GM12878 (cell line): Measurements from ENCODE around the gene CHMP4B. TPM values are rescaled to one million over a fixed set of nuclear protein-coding genes. Genes with fewer than 3 reads are reported as not detected.
A peak's percentile ranks its signal among the peaks of the same experiment; 100 is the strongest.

Experiments used
- ATAC-seq: fragments of 200-7000 bp; cut with Tn5 transposase; 3 replicates; pipeline ENCODE4 v1.9.1; 2020; ENCODE audit warnings: mild to moderate bottlenecking, moderate library complexity
- BruUV-seq: library from RNA; stranded (reverse); fragments of 400-500 nt; replicated peaks from 2 replicates; lab custom pipeline; 2021; lab: Mats Ljungman, UMichigan
- CTCF ChIA-PET: fragments of 300-600 bp; sonication (Branson Sonifier 250); formaldehyde crosslinking; extraction: SDS; loops from one replicate; lab custom pipeline; 2021; ENCODE audit warnings: inconsistent platforms; lab: Yijun Ruan, JAX
- POLR2A ChIA-PET: fragments of 350-600 bp; formaldehyde crosslinking; extraction: SDS; loops from one replicate; lab custom pipeline; 2021; ENCODE audit warnings: inconsistent platforms; lab: Charles Lee
- RAD21 ChIA-PET: fragments of 300-600 bp; sonication (Branson Sonifier 250); formaldehyde crosslinking; loops from one replicate; lab custom pipeline; 2023; ENCODE audit warnings: antibody characterized with exemption; ENCODE audit not compliant: unreplicated experiment; lab: Charles Lee
- SMC1A ChIA-PET: fragments of 300-600 bp; sonication (Branson Sonifier 250); formaldehyde crosslinking; loops from one replicate; lab custom pipeline; 2023; ENCODE audit not compliant: unreplicated experiment, uncharacterized antibody; lab: Charles Lee
- DNase-seq: peaks from one replicate; pipeline ENCODE4 v3.0.0-alpha.2; 2011; ENCODE audit warnings: low read depth, low spot score
- FAIRE-seq: peaks from 3 replicates; lab custom pipeline; 2011; peaks lifted over from hg19 to GRCh38; lab: Jason Lieb, UNC
- H2AFZ ChIP-seq: 2 replicates; pipeline ENCODE4 v1.6.0; 2011; ENCODE audit warnings: low read depth, low read length, control low read depth; ENCODE audit not compliant: control insufficient read depth
- H3K27ac ChIP-seq: 2 replicates; pipeline ENCODE4 v1.5.1; 2011; ENCODE audit warnings: control low read depth; ENCODE audit not compliant: control insufficient read depth, insufficient read depth
- H3K27me3 ChIP-seq, 2 experiments: replicated peaks in 1 of 2; 2 replicates each; pipeline versions ENCODE4 v1.6.0 to v1.6.1; 2011; ENCODE audit warnings: low read length in 1 of 2; ENCODE audit not compliant: control insufficient read depth in 2 of 2, insufficient read depth in 2 of 2
- H3K36me3 ChIP-seq, 2 experiments: 2 replicates each; pipeline ENCODE4 v1.5.1; 2011; ENCODE audit warnings: low read length in 1 of 2; ENCODE audit not compliant: control insufficient read depth in 2 of 2, insufficient read depth in 2 of 2
- H3K4me1 ChIP-seq: 2 replicates; pipeline ENCODE4 v1.6.1; 2011; ENCODE audit warnings: mild to moderate bottlenecking, low read length, moderate library complexity, mixed read lengths; ENCODE audit not compliant: control insufficient read depth, insufficient read depth
- H3K4me2 ChIP-seq: 2 replicates; pipeline ENCODE4 v1.6.0; 2011; ENCODE audit warnings: control low read depth; ENCODE audit not compliant: control insufficient read depth, insufficient read depth
- H3K4me3 ChIP-seq: fragments of 200-600 bp; sonication (generic); 2 replicates; pipeline ENCODE4 v1.5.1; 2016
- H3K79me2 ChIP-seq: 2 replicates; pipeline ENCODE4 v1.6.0; 2011; ENCODE audit warnings: low read length; ENCODE audit not compliant: control insufficient read depth, insufficient read depth
- H3K9ac ChIP-seq: 2 replicates; pipeline ENCODE4 v1.8.0; 2011; ENCODE audit warnings: low read length, control low read depth, mixed read lengths; ENCODE audit not compliant: control insufficient read depth, insufficient read depth
- H3K9me3 ChIP-seq: replicated peaks from 3 replicates; pipeline ENCODE4 v1.5.1; 2011; ENCODE audit warnings: mild to moderate bottlenecking, low read length; ENCODE audit not compliant: control insufficient read depth, insufficient read depth
- H4K20me1 ChIP-seq: 2 replicates; pipeline ENCODE4 v1.6.0; 2011; ENCODE audit not compliant: control insufficient read depth, insufficient read depth
- EED ChIP-seq: sonication (generic); IDR thresholded peaks from 2 replicates; pipeline ENCODE4 v1.6.1; 2016; ENCODE audit warnings: antibody characterized with exemption, low read depth
- EGR1 ChIP-seq, 2 experiments: IDR thresholded peaks; 1 replicate in 1 of 2; 2 replicates in 1 of 2; pipeline ENCODE4 v1.6.1; 2011 to 2012; ENCODE audit warnings: low read depth in 2 of 2, low read length in 2 of 2, borderline replicate concordance in 1 of 2, mild to moderate bottlenecking in 1 of 2, moderate library complexity in 1 of 2
- FOXK2 ChIP-seq: fragments of 450-650 bp; IDR thresholded peaks from 2 replicates; pipeline ENCODE4 v1.6.1; 2017; ENCODE audit warnings: mild to moderate bottlenecking, moderate library complexity
- GATAD2B ChIP-seq: fragments of 450-650 bp; conservative IDR thresholded peaks from 2 replicates; pipeline ENCODE4 v1.6.1; 2017; ENCODE audit warnings: low read depth, mild to moderate bottlenecking, moderate library complexity
- MLLT1 ChIP-seq: fragments of 450-650 bp; IDR thresholded peaks from 2 replicates; pipeline ENCODE4 v1.6.1; 2016; ENCODE audit warnings: mild to moderate bottlenecking
- MTA2 ChIP-seq: fragments of 450-650 bp; IDR thresholded peaks from 2 replicates; pipeline ENCODE4 v1.6.1; 2016; ENCODE audit warnings: low read depth, mild to moderate bottlenecking, moderate library complexity
- NFYA ChIP-seq: IDR thresholded peaks from 2 replicates; pipeline ENCODE4 v1.6.1; 2011; ENCODE audit warnings: low read depth, mild to moderate bottlenecking, low read length, improper control_type of control experiment, borderline replicate concordance
- SPI1 ChIP-seq: IDR thresholded peaks from 2 replicates; pipeline ENCODE4 v1.6.1; 2011; ENCODE audit warnings: low read depth, mild to moderate bottlenecking, low read length, moderate library complexity, borderline replicate concordance; ENCODE audit not compliant: insufficient read depth
- SREBF1 ChIP-seq: IDR thresholded peaks from 2 replicates; pipeline ENCODE4 v1.6.1; 2012; ENCODE audit warnings: mild to moderate bottlenecking, low read length
- TARDBP ChIP-seq: IDR thresholded peaks from 2 replicates; pipeline ENCODE4 v1.6.1; 2016; ENCODE audit warnings: borderline replicate concordance
- TCF7 ChIP-seq: IDR thresholded peaks from 2 replicates; pipeline ENCODE4 v1.6.1; 2014; ENCODE audit warnings: antibody characterized with exemption, borderline replicate concordance
- ZBTB33 ChIP-seq: fragments of 450-650 bp; IDR thresholded peaks from 2 replicates; pipeline ENCODE4 v1.6.1; 2017; ENCODE audit warnings: mild to moderate bottlenecking
- ZZZ3 ChIP-seq: IDR thresholded peaks from 2 replicates; pipeline ENCODE4 v1.6.1; 2011; ENCODE audit warnings: low read depth; ENCODE audit not compliant: control insufficient read depth, insufficient read length
- WGBS: methylation state at CpG from one replicate; pipeline ENCODE4 v1.1.6; 2016; ENCODE audit warnings: low lambda C conversion rate; ENCODE audit not compliant: insufficient replicate concordance, insufficient coverage; ENCODE audit errors: missing lambda C conversion rate; 5-methylcytosine and 5-hydroxymethylcytosine counted together
- in situ Hi-C: fragments of 300-500 bp; cut with MboI; formaldehyde crosslinking; loops from 9 replicates; pipeline ENCODE4 v1.14.3; 2018; ENCODE audit warnings: mixed read lengths
- intact Hi-C: fragments of 100-400 bp; cut with micrococcal nuclease; formaldehyde crosslinking; loops from one replicate; pipeline ENCODE4 v1.14.2; 2022; ENCODE audit not compliant: unreplicated experiment
- polyA plus RNA-seq, 11 experiments: library from polyadenylated mRNA; depleted of rRNA in 4 of 11; unstranded in 6 of 11; stranded (reverse) in 5 of 11; fragments of >200 nt; fragmentation: Nextera tagmentation in 4 of 11; fragmentation: Illumina TruSeq in 1 of 11; extraction: Ambion mirVana in 4 of 11; extraction: Trizol in 1 of 11; gene quantifications; 1 replicate in 1 of 11; 2 replicates in 10 of 11; pipeline versions ENCODE4 v1.2.1 to v1.2.3, GENCODE V29; 2011 to 2016; ENCODE audit warnings: inconsistent platforms in 2 of 11, missing spikeins in 2 of 11, low read depth in 1 of 11
- total RNA-seq, 4 experiments: library from RNA; depleted of rRNA in 3 of 4; stranded (reverse); fragments of >200 nt in 3 of 4; fragmentation: Illumina TruSeq in 1 of 4; extraction: Trizol in 1 of 4; gene quantifications; 2 replicates each; pipeline versions ENCODE4 v1.2.1 to v1.2.3, GENCODE V29; 2013 to 2021

The CHMP4B gene
- total and polyA plus RNA-seq, 10 of the 15 experiments (the other 5 are each of a cell fraction or from before 2014, with no cell fraction given): 4.2 to 118 (median 49.6) TPM

- TF ChIP-seq TARDBP (no peak), MLLT1 (no peak), ZZZ3 (no peak)
Measured at GRCh38 chr20:33884633-33885032, 73.5 kb downstream of the CHMP4B start (continued).

GRCh38 chr20:33889312-33889711, 78.2 kb downstream of the CHMP4B start:
- ChIA-PET POLR2A (no interaction called here), RAD21 (no interaction called here), CTCF (no interaction called here), SMC1A (no interaction called here)
- Histone ChIP-seq H2AFZ (no peak overlapping the region), H3K9me3 (peaks cover 4% of the 10 kb centered on the region; the same call in 2 of the 3 replicates), H3K27ac (no peak overlapping the region), H3K4me3 (no peak overlapping the region), H3K4me1 (peaks cover 2% of the 10 kb centered on the region), H4K20me1 (no peaks in the 10 kb centered on the region), H3K79me2 (no peaks in the 10 kb centered on the region), H3K27me3 (no peaks in the 10 kb centered on the region), H3K9ac (no peak overlapping the region), H3K36me3 (no peaks in the 10 kb centered on the region), H3K4me2 (no peak overlapping the region)
- in situ Hi-C loops (no loop called here), intact Hi-C loops (no loop called here)
- ATAC-seq: no peak
- TF ChIP-seq GATAD2B: no peak
- TF ChIP-seq SPI1: peak; percentile 50; the same call in 1 of the 2 replicates
- DNase-seq: no peak
- BruUV-seq: no TSS peak
- no peak for FAIRE-seq

- no peak overlapping the region for H3K4me3 ChIP-seq
- ChIA-PET RAD21 (no interaction called here), CTCF (no interaction called here), SMC1A (no interaction called here), POLR2A (no interaction called here)
- no peaks in the 10 kb centered on the region for H4K20me1 ChIP-seq
- H3K79me2 ChIP-seq: no peaks in the 10 kb centered on the region
- DNase-seq: no peak
- no peak overlapping the region for H2AFZ ChIP-seq
- intact Hi-C loops: no loop called here
- FAIRE-seq: no peak
- no peak overlapping the region for H3K4me2 ChIP-seq
- no peak overlapping the region for H3K27ac ChIP-seq
- in situ Hi-C loops: no loop called here
- no peak overlapping the region for H3K9ac ChIP-seq
- ATAC-seq: no peak
- H3K4me1 ChIP-seq: no peaks in the 10 kb centered on the region
- peaks cover 4% of the 10 kb centered on the region; the same call in 2 of the 3 replicates for H3K9me3 ChIP-seq
- BruUV-seq: no TSS peak
- no peaks in the 10 kb centered on the region for H3K27me3 ChIP-seq
- WGBS: 100% methylated on average over 1 of the region's 1 CpG
- H3K36me3 ChIP-seq: no peaks in the 10 kb centered on the region
- TF ChIP-seq EGR1 (IDR thresholded peaks at IDR 0.05; ENCODE audit: borderline replicate concordance in 1 of 2, low read depth in 2 of 2, low read length in 2 of 2) (no peak), ZBTB33 (no peak), SPI1 (no peak), NFYA (no peak), MTA2 (no peak), TCF7 (no peak), EED (no peak), FOXK2 (no peak), SREBF1 (no peak)
Measured at GRCh38 chr20:33890557-33890956, 79.4 kb downstream of the CHMP4B start.
